Stimulated activated CD4-positive, alpha-beta T cell treated with anti-CD3 and anti-CD28 coated beads, Interleukin-15, amount 100 ng/mL, for 1 hour (primary cell): ENCODE data around the gene CNTFR.

Source experiments
- DNase-seq, 2 donors: peaks; one replicate each; pipeline ENCODE4 v3.0.0-alpha.2; 2020; ENCODE audit warnings: low read depth in 1 of 2, low spot score in 1 of 2

CNTFR gene

DNA sequence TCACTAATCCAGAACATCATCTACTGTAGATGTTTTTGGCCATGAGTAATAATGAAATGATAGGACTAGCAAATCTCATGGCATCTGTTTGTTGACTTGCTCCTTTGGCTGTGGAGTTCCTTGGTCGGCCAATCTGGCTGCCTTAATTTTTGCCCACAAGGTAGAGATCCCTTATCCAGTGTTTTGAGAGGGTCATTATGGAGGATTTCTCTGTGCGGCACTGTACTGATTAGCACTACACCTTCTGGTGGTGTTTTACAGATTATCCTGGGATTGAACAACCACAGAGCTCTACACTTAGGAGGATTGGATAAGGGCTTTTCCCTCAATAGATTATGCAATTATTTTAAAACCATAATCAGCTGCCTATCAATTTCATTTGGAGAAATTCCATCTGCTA lies 63.5 kb downstream of the CNTFR start:
- no peak for DNase-seq

DNA sequence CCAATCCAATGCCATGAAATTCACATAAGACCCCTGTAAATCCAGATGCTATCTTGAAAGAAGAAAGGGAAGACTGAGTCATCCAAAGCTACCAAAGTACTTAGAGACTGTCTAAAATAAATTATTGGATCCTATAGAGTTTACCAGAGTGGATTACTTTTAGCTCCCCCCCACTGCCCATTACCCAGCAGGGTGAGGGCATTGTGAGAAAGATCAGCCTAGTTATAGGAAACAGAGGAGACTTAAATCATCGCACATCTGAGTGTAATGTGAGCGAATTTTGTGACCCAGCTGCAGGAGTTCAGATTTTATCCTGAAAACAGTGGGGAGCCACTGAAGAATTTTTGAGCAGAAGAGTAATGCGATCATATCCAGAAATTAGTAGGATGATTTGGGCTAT lies 65.2 kb downstream of the CNTFR start:
- no peak for DNase-seq

DNA sequence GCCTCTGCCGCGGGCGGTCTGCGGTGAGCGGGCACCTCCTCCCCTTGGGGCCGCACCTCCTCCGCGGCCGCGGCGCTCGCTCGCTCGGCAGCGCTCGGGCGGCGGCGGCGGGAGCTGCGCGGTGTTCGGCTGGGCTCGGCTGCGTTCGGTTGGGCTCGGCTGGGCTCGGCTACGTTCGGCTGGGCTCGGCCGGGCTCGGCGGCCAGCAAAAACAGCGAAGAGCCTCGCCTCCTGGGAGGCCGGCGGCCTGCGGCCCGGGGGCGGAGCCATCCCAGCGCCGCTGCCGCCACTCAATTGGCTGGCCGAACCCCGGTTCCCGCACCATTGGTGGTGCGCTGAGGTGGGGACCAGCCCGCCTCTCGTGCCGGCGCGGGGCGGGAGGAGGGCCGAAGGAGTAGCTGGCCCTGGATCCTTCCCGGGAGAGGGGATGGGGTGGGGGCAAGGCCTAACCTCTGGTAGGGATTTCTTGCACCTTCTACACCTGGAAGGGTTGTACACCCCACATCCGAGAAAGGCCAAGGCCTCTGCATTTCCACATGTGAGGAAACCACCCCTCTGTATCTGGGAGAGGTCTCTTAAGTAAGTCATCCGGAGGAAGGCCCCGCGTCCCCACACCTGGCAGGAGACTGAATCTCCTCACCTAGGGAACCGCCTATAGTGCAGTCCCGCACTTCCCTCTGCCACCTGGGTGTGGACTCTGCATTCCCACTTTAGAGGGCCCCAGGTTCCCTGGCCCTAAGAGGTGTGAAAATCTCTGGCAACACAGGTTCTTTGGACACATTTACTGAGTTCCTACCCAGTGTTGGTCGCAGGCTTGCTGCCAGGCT lies 66.3 kb downstream of the CNTFR start, which contains the start of gene ENHO:
Gene ENHO (minus strand): TSS at position 20 of the 827 bp plus-strand sequence. CDS start 1,295 bp downstream, outside the sequence.
- peak; percentile 83 to 88 for DNase-seq

DNA sequence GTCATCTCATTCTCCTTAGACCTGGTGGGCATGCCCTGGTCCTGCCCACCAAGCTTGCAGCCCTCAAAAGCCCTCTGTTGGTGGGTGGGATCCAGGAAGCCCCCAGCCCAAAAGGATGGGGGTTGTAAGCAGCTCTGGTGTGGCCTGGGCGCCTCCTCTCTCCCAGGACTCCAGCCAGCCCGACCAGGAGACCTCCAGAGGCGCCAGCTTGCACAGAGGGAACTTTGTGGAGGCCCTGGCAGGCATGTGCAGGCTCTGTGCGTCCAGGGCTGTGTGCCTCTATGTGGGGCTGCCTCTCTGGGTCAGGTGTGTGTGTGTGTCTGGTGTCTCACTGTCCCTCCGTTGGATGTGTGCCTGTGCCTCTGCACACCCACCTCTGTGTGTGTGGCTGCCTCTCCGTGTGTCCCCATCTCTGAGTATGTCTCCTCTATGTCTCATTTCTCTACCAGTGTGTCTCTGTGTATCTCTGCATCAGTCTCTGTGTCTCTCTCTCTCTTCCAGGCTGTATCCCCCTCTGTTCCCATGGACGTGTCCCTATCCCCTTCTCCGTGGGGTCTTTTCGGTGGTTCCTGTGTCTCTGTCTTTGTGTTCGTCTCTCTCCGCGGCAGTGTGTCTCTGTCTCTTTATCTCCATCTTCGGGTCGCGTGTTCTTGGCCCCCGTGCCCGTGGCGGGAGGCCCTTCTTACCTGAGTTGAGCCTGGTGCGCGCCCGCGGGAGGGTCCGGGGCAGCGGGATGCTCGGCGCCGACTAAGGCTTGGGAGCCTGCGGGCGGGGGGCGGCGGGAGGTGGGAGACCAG lies 67.2 kb downstream of the CNTFR start:
- DNase-seq, result no peak

DNA sequence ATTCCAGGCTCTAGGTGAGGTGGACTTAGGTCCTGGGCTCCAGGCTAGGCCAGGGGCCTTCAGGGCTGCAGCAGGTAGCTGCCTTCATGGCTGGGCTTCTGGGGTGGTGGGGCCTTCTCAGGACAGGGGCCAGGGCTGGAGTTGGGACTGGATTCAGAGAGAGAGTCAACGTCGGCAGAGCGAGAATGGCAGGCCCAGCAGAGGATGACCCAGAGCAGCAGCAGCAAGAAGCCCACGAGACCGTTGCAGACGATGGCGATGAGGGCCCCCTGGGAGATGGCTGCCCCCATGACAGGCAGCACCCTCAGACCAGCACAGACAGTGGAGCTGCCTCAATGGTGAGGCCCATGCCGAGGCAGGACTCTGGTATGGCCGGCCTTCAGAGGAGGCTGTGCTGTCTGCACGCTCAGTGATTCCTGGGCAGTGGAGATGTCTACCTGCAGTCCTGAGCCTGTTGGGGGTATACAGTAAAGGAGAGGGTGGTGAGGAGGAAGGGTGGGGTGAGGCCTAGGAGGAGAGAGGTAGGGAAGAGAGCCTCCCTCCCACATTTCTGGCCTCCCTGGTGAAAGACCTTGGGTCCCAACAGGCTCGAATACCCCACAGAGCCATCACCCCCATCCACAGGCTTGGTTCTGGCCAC lies 68.0 kb downstream of the CNTFR start:
- no peak for DNase-seq

DNA sequence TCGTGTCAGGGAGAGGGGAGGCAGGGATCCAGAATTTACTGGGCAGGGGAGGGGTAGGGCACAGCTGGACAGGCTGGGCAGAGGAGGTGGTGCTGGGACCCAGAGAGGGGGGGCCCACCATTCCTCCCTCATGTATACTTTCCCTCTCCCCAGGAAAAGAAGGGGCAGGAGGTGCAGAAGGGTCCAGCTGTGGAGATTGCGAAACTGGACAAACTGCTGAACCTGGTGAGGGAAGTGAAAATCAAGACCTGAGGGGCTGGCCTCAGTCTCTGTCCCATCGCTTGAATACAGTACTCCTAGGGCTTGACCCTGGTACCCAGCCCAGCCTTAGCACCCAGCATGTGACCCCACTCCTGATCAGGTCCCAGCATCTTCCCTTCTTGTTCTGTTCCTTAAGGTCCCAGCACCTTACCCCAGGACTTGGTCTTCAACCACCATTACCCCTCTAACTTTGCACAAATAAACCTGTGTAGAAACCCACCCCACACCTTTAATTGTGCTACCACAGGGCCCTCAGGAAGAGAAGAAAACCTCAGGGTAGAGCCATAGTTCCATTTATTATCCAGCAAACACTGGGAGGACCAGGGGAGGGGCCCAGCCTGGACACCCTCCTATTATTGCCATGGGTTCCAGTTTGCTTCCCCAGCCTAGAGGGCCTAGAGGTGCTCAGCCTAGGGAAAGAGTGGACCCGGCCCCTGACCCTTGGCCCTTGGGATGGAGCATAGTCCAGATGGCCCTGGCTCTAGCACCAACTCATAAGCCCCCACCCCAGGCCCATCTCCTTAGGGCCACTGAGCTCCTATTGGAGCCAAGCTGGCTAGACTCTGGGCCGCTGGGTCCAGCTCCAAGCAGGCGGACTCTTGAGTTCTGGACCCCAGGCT lies 68.8 kb downstream of the CNTFR start:
- no peak for DNase-seq

DNA sequence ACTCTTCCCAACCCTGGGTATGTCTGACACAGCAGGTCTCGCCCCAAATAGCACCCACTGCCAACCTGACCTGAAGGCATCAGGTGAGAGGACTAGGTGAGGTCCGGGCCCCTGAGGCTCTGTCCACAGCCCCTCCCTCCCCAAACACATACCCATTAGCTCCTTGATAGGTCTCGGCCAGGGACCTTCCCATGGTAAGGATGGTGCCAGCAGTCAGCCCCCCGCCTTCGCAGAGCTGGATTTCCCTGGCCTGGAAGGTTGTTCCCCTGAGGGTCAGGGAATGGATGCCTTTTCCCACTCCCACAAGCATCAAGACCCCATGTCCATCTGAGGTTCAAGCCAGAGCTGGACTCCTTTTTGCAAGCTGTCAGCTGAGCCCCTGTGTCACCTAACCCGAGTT lies 69.4 kb downstream of the CNTFR start:
- DNase-seq, result no peak

DNA sequence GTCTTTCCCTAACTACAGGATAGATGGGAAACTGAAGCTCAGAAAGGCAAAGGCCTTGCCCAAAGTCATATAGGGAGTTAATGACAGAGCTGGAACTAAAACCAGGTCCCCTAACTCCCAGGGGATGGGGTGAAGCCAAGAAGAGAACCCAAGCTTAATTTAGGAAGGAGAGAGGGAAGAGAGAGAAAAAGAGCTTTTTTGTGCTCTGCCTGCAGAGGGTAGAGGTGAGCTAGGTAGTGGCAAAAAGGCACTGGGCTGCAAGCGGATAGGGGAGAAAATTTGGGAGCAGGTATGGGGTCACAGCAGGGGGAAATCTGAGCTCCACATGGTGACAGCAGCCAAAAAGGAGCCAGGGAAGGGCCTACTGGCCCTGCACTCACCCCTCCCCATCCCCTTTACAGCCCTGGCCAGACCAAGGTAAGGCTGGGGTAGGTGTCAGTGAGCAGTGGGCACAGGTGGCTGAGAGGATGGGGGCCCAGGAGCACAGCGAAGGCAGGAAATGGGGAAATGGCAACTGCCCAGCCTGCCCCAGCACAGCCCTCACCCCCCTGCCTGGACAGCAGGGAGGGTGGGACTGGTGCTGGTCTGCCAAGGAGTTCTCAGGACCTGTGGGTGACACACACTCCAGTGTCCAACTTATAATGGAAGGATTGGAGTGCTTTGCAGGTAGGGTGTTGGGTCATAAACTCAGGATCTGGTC lies 70.1 kb downstream of the CNTFR start:
- DNase-seq, result no peak

DNA sequence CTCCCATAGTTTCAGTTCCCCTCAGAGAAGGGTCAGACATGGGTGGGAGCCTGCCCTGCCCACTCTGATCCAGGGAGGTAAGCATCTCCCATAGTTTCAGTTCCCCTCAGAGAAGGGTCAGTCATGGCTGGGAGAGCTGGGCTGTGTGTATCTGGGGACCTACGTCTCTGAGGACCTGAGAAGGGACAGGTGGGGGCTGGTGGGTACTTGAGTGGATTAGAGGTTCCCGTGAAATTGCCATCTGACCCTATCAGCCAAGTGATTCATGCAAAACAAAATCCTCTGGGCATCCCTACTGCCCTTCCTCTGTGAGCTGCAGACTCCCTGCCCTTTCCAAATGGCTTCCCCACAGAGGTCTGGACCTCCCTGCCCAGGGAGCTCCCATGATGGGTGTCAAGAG lies 70.6 kb downstream of the CNTFR start:
- no peak for DNase-seq

DNA sequence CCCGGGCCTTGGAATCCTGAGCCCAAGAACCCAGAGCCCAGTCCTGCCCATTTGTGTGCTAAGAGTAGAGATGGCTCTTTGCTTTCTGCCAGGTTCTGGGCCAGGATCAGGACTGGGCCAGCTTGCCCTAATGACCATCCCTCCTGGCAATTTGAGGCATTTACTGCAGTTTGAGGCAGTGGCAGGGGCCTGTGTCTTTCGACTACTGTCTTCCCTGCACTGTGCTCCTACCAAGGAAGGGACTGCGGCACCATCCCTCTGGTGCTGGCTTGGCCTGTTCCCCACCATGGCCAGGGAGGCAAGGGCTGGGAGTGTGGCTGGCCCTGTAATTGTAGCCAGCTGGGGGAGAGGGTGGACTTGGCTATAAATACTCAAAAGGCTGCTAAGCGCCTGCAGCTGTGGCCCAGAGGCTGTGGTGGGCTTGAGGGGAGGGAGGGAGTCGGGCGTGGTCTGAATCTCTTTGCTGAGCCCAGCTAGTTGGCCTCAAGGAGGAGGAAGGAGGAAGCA lies 71.4 kb downstream of the CNTFR start:
- DNase-seq, result no peak

DNA sequence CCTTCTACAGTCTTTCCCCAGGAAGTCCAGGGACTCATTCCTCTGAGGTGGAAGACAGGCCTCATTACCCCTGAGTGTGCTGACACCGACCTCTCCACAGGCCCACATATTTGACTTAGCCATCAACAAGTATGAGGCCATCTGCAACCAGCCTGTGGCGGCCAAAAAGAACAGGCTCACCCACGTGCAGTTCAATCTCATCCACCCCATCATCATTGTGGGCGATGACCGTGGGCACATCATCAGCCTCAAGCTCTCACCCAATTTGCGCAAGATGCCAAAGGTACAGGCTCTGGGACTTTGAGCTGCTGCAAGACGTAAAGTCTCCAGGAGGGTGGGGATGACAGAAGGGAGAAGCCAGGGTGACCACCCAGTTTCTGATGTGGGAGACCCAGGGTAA lies 72.3 kb downstream of the CNTFR start:
- DNase-seq, result no peak

DNA sequence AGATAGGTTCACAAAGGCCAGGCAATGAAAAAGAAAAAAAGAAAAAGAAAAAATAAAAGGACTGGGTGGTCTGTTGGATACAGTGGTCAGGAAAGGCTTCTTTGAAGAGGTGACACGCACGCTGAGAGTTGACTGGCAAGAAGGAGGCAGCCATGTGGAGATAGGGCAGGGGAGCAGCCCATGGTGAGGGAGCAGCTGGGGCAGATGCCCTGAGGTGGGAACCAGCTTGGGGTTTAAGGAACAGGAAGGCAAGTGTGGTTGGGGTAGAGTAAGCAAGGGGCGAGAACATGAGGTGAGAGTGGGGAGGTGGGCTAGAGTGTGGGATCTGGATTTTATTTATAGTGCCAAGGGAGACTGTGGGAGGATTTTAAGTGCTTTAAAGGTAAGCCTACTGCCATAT lies 73.6 kb downstream of the CNTFR start:
- DNase-seq, result no peak

DNA sequence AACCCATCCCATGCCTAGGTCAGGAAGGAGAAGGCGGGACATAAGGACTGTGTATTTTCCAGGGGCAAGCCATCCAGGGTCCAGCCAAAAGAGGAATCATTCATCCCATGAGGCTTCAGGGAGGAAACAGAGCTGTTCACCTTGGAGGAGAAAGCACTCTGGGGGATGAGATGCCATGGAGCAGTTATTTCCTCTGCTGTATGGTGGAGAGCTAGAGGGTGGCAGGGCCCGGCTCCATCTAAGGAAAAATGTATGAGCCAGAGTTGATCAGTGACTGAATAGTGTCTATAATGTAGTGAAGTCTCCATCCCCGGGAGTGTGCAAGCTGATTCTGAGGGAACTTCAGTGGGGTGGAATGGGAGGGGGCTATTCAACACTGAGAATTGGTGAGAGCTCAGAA lies 74.7 kb downstream of the CNTFR start:
- no peak for DNase-seq

DNA sequence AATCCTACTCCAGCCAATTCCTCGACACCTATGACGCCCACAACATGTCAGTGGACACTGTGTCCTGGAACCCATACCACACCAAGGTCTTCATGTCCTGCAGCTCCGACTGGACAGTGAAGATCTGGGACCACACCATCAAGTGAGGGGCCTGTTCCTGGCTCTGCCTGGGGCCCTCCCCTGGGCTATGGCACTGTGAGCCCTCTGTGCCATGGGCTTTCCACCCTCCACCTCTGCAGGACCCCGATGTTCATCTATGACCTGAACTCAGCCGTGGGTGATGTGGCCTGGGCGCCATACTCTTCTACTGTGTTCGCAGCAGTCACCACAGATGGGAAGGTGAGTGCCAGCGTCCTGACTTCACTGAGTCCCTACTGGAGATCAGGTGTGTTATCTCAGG lies 75.1 kb downstream of the CNTFR start:
- DNase-seq, result no peak

DNA sequence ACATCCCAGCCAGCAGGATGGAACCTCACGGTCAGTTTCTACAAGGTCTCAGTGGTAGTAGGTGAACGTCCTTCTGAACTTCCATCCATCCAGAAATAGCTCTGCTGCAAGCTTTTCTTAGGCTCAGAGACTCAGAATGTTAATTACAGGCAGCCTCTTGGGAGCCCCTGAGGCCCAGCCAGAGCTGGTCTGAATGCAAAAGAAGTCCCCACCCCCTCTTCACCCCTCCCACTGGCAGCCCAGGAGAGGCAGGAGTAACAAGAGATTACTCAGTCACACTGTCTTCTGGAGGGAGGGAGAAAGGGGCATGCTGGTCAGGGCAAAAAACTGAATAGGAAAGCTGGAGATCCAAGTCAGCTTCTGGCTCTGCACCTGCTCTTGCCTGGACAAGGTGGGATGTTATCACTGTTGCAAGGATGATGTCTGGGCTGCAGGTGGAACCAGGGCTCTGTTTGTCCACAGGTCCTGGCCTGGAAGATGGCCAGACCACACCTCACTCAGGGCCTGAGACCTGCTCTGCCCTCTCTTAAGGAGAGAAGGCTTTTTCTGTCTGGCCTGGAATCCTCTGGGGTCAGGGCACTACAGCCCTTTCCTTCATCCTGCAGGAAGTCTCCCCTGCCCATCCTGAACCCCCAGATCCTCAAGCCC lies 75.8 kb downstream of the CNTFR start:
- no peak for DNase-seq

DNA sequence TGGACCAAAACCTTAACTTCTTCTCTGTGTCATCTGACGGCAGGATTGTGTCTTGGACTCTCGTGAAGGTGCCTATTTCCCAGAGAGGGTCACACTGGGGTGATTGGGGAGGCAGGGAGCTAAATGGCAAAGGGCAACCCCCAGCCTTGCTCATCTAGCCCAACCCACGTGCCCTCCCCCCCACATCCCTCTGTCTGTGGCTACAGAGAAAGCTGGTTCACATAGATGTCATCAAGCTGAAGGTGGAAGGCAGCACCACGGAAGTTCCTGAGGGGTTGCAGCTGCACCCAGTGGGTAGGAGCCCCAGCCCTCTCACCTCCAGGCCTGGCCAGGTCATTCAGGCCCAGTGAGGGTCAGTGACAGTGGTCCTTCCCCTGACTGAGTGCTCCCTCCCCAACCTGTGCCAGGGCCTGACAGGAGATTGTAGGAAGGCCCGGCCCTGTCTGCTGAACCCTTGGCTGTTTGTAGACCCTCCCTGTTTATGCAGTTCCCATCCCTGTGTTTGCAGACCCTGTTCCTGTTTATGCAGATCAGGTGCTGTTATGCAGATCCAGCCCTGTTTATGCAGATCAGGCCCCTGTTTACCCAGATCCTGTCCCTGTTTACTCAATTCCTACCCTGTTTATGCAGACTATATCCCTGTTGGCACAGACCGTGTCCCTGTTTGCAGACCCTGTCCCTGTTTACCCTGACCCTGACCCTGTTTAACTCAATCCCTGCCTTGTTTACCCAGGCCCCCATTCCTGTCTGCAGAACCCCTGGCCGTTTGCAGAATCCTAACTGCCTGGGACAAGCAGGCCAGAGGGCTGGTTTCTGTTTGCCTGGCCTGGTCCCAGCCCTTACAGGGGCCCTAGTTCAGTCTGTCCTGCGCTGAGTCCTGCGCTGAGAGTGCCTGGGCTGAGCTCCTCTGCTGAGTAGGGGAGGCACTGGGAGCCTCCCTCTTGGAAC lies 77.1 kb downstream of the CNTFR start:
- DNase-seq, result no peak

DNA sequence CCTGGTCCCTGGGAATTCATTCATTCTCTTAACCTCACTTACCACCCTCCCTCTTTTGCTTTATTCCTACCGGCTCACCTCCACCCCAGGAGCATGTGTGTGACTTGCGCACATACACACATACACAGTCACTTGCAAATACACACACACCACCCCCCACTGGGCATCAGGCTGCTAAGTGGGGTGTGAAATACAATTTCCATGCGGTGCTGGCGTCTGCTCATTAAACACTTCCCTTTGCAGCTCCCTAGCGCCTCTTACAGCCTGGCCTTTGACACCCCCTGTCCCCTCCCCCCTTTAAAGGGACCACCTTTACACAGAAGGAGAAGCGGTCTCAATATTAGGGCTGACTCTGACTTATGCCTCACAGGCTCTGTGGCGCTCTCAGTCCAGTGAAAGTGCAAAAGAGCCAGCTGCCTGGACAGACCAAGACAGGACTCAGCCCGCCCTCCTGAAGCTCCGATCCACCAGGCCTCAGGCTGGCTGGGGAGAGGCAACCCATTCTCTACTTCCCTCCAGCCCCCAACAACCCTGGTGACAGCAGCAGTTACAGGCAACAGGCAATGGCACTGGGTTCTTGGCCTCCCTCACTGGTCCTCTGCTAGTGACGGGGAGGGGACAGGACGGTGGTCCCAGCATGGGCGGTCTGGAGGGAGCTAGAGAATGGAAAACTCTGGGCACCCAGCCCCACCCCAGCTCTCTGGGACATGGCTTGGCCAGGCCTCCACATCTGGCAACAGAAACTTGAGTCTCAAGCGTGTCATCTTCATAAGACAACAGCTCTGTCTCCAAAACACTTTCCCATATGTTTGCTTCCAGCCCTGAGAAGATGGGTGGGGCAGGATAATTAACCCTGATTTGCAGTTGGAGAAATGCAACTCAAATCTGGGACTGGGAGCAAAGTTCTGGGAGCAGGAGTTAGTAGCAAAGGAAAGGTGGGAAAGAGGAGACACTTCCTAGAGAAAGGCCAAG lies 78.7 kb downstream of the CNTFR start:
- no peak for DNase-seq
